K562 (cell line): ENCODE results near the gene FTO.

Experiments
- HDAC8 ChIP-seq: fragments of 450-650 bp; IDR thresholded peaks from 2 replicates; pipeline ENCODE4 v1.6.1; 2016; ENCODE audit warnings: mild to moderate bottlenecking, missing genetic modification characterization, moderate library complexity, missing compliant biosample characterization
- POLR2A ChIP-seq: fragments of 450-650 bp; conservative IDR thresholded peaks from 2 replicates; pipeline ENCODE4 v1.6.1; 2016
- RCOR1 ChIP-seq, 2 experiments: IDR thresholded peaks; 2 replicates each; pipeline ENCODE4 v1.6.1; 2012; ENCODE audit warnings: low read depth in 2 of 2, low read length in 2 of 2, borderline replicate concordance in 1 of 2, improper control_type of control experiment in 1 of 2
- YY1 ChIP-seq, 3 experiments: IDR thresholded peaks; 2 replicates each; pipeline ENCODE4 v1.6.1; 2011; ENCODE audit warnings: low read length in 2 of 3, mild to moderate bottlenecking in 2 of 3, moderate library complexity in 2 of 3, borderline replicate concordance in 1 of 3, control low read depth in 1 of 3, low read depth in 1 of 3; ENCODE audit not compliant: insufficient read depth in 3 of 3, insufficient replicate concordance in 2 of 3, control insufficient read depth in 1 of 3, insufficient read length in 1 of 3; ENCODE audit errors: extremely low read depth in 1 of 3

DNA sequence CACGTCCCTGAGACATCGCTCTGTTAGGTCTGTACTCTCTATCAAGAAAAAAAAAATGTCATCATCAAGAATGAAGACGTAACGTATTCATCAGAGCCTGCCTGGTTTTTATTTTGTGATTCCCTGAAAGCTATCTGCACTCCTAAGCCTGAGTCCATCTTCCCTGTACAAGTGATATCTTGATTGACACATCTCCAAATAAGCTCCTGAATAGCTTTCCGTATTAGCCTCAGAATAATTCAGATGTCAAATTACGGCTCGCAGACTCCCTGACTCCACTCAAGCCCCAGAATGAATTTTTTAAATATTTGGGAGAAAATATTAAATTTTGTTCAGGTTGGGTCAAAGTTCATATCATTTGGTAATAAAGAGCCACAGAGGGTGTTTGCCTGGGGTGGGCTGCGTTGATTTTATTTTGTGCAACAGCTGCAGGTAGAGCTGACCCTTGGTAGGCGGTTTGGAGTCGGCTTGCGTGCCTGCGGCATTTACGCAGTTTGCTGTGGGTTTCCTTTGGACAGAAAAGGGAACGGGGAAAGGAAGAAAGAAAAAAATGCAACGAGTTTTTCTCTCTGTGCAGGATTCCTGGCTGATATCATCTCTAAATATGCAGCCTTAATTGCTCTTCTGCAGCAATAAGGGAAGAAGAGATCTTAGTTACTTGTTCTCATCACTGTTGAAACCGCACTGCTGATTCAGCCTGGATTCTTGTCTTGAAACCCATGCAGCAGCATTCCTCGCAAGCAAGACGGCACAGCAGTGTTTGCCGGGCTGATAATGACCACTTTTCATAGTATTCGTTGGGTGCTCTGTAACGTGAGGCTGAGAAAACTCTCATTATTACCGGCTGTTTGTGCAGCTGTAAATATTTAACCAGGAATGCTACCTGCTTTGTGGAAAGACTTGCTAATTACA, 467.9 kb downstream of the FTO start:
- TF ChIP-seq HDAC8, result no peak
- TF ChIP-seq RCOR1 (IDR thresholded peaks at IDR 0.05; ENCODE audit: borderline replicate concordance in 1 of 2, low read depth in 2 of 2, low read length in 2 of 2), result no peak
- no peak for TF ChIP-seq POLR2A
- TF ChIP-seq YY1 (IDR thresholded peaks at IDR 0.05; ENCODE audit: borderline replicate concordance in 1 of 3, control insufficient read depth in 1 of 3, extremely low read depth in 1 of 3, insufficient read depth in 3 of 3, insufficient read length in 1 of 3, insufficient replicate concordance in 2 of 3, low read depth in 1 of 3, low read length in 2 of 3), result no peak
